HepG2 (cell line): ENCODE measurements around the gene CAPN12. TPM values are rescaled to one million over a fixed set of nuclear protein-coding genes. Genes with fewer than 3 reads are reported as not detected.

ENCODE experiments used
- AHDC1 ChIP-seq: sonication (generic); formaldehyde crosslinking; IDR thresholded peaks from 2 replicates; pipeline ENCODE4 v1.5.1; 2020; ENCODE audit warnings: mild to moderate bottlenecking, missing genetic modification reagents, borderline replicate concordance
- CERS6 ChIP-seq: sonication (generic); formaldehyde crosslinking; IDR thresholded peaks from 2 replicates; pipeline ENCODE4 v1.5.0; 2020; ENCODE audit warnings: missing genetic modification reagents
- CHCHD3 ChIP-seq: sonication (generic); formaldehyde crosslinking; IDR thresholded peaks from 2 replicates; pipeline ENCODE4 v1.8.0; 2022; ENCODE audit warnings: mild to moderate bottlenecking, missing genetic modification reagents, moderate library complexity
- HMG20A ChIP-seq: IDR thresholded peaks from 2 replicates; pipeline ENCODE4 v1.6.1; 2016; ENCODE audit warnings: borderline replicate concordance
- IRF1 ChIP-seq: sonication (generic); formaldehyde crosslinking; IDR thresholded peaks from 2 replicates; pipeline ENCODE4 v1.4.0; 2020; ENCODE audit warnings: low read depth, mild to moderate bottlenecking, missing genetic modification reagents
- ISX ChIP-seq: sonication (generic); formaldehyde crosslinking; conservative IDR thresholded peaks from 2 replicates; pipeline ENCODE4 v1.5.0; 2020; ENCODE audit warnings: missing genetic modification reagents
- KLF9 ChIP-seq: IDR thresholded peaks from 2 replicates; pipeline ENCODE4 v1.6.1; 2016; ENCODE audit warnings: low read depth
- NFKBIZ ChIP-seq: IDR thresholded peaks from 2 replicates; pipeline ENCODE4 v1.6.1; 2018; ENCODE audit warnings: missing genetic modification reagents, missing compliant biosample characterization
- NRL ChIP-seq: sonication (generic); formaldehyde crosslinking; IDR thresholded peaks from 2 replicates; pipeline ENCODE4 v1.5.0; 2020; ENCODE audit warnings: missing genetic modification reagents, mild to moderate bottlenecking, moderate library complexity, borderline replicate concordance
- PATZ1 ChIP-seq: sonication (generic); formaldehyde crosslinking; IDR thresholded peaks from 2 replicates; pipeline ENCODE4 v1.4.0; 2020; ENCODE audit warnings: missing genetic modification reagents
- RFXANK ChIP-seq: IDR thresholded peaks from 2 replicates; pipeline ENCODE4 v1.6.1; 2016
- ZBTB4 ChIP-seq: sonication (generic); formaldehyde crosslinking; IDR thresholded peaks from 2 replicates; pipeline ENCODE4 v1.4.0; 2020; ENCODE audit warnings: missing genetic modification reagents, mild to moderate bottlenecking, borderline replicate concordance
- ZFP1 ChIP-seq: IDR thresholded peaks from 2 replicates; pipeline ENCODE4 v1.6.1; 2016
- ZNF616 ChIP-seq: sonication (generic); formaldehyde crosslinking; IDR thresholded peaks from 2 replicates; pipeline ENCODE4 v1.5.0; 2020; ENCODE audit warnings: low read depth, mild to moderate bottlenecking, missing genetic modification reagents
- ZNF674 ChIP-seq: sonication (generic); formaldehyde crosslinking; IDR thresholded peaks from 2 replicates; pipeline ENCODE4 v1.5.0; 2020; ENCODE audit warnings: low read depth, mild to moderate bottlenecking, missing genetic modification reagents
- ZNF704 ChIP-seq: sonication (generic); formaldehyde crosslinking; IDR thresholded peaks from 2 replicates; pipeline ENCODE4 v1.8.1; 2023; ENCODE audit warnings: mild to moderate bottlenecking, inconsistent platforms, moderate library complexity, missing genetic modification reagents, borderline replicate concordance
- polyA plus RNA-seq, 8 experiments: library from polyadenylated mRNA; depleted of rRNA in 3 of 8; stranded (reverse) in 7 of 8; unstranded in 1 of 8; fragments of >200 nt; fragmentation: Illumina TruSeq in 4 of 8; extraction: Trizol in 4 of 8; gene quantifications; 2 replicates each; pipeline versions ENCODE4 v1.2.1 to v1.2.3, GENCODE V29; 2011 to 2016; ENCODE audit warnings: low read depth in 4 of 8, missing spikeins in 1 of 8, mixed read lengths in 1 of 8; ENCODE audit not compliant: insufficient read depth in 1 of 8
- total RNA-seq, 5 experiments: library from RNA; depleted of rRNA; stranded (reverse); fragments of >200 nt; fragmentation: Illumina TruSeq; extraction: Trizol; gene quantifications; 2 replicates each; pipeline ENCODE4 v1.2.3, GENCODE V29; 2016; ENCODE audit warnings: low read depth in 1 of 5

CAPN12 gene
- total and polyA plus RNA-seq, 2 of the 13 experiments (the other 11 are each of a cell fraction or from before 2014, with no cell fraction given): 1.6 to 13.6 TPM

- peak; percentile 58; the same call in 1 of the 2 replicates for TF ChIP-seq AHDC1
- no peak for TF ChIP-seq IRF1
- no peak for TF ChIP-seq KLF9 (CRISPR knock-in tag)
- TF ChIP-seq CHCHD3 (CRISPR knock-in tag): no peak
- TF ChIP-seq HMG20A: peak; percentile 75; the same call in 1 of the 2 replicates
- no peak for TF ChIP-seq NRL (CRISPR knock-in tag)
- TF ChIP-seq ISX (CRISPR knock-in tag): no peak
- TF ChIP-seq ZNF616 (CRISPR knock-in tag): no peak
- TF ChIP-seq NFKBIZ (CRISPR knock-in tag): no peak
- TF ChIP-seq PATZ1 (CRISPR knock-in tag): peak; percentile 48
- no peak for TF ChIP-seq CERS6
- TF ChIP-seq ZFP1 (CRISPR knock-in tag): 0 out of 2 replicates have a peak, but pooled peaks have one; percentile 66
- TF ChIP-seq ZBTB4 (CRISPR knock-in tag): 0 out of 2 replicates have a peak, but pooled peaks have one; percentile 65
- no peak for TF ChIP-seq ZNF674
- TF ChIP-seq ZNF704 (CRISPR knock-in tag): no peak
- TF ChIP-seq RFXANK (CRISPR knock-in tag): no peak
Measured at GRCh38 chr19:38759590-38760003, 15.3 kb upstream of the CAPN12 start (continued).
